Erythroblast (primary cell): Measurements from ENCODE around the gene LRRC4B.

Experiments
- DNase-seq, 2 experiments: peaks; one replicate each; lab custom pipeline; 2025; lab: John Stamatoyannopoulos, UW
- GATA1 ChIP-seq: IDR thresholded peaks from 2 replicates; pipeline ENCODE4 v1.6.1; 2011; ENCODE audit warnings: low read depth, mild to moderate bottlenecking, control low read depth, low read length, moderate library complexity
- POLR2A ChIP-seq: IDR thresholded peaks from 2 replicates; pipeline ENCODE4 v1.6.1; 2011; ENCODE audit warnings: mild to moderate bottlenecking, low read length

LRRC4B gene

DNA sequence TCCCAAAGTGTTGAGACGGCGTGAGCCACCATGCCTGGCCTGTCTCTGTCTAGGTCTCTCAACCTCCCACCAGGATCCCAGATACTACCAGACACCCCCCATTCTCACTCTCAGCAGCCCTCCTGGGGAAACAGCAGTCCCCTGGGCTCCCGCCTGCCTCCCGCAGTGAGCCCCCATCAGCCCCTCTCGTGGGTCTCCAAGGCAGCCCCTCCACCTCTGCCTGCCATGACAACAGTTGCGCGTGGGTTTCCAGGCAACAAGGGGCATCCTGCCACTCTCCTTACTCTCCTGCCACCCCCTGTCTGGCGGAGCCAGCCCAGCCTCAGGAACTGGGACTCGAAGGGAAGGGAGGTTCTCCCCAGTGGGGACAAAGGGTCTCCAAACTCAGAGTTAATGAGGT, 5.2 kb downstream of the LRRC4B start:
- no peak for TF ChIP-seq POLR2A
- TF ChIP-seq GATA1: no peak
- DNase-seq: no peak

DNA sequence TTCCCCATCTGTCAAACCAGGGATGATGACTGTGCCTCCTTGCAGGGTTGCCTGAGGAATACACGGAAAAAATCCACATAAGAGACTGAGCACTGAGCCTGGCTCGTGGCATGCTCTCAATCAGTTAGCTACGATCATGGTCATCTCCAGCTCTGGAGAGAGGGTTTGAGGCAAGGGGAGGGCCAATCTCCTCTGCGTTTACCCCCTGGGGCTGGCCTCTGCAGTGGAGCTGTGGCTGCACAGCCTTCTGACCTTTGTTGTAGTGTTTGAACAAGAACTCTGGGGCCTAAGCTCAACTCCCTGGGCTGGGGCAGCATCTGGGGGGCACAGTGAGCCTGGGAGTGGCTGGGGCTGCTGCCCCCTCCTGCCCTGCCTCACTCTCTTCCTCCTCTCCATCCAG, 5.9 kb downstream of the LRRC4B start:
- no peak for TF ChIP-seq GATA1
- TF ChIP-seq POLR2A: no peak
- DNase-seq: no peak

DNA sequence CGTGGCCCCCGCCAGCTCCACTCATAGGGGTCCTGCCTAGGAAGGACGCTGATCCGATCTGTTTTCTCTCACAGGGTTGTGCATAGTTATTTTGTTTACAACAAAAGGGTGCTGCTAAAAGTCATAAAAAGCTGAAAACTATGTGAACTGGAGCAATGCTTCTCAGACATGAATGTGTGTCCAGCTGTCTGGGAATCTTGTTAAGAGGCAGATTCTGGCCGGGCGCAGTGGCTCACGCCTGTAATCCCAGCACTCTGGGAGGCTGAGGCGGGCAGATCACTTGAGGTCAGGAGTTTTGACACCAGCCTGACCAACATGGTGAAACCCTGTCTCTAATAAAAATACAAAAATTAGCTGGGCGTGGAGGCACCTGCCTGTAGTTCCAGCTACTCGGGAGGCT, 8.6 kb downstream of the LRRC4B start:
- TF ChIP-seq GATA1: no peak
- TF ChIP-seq POLR2A: no peak
- DNase-seq: no peak

DNA sequence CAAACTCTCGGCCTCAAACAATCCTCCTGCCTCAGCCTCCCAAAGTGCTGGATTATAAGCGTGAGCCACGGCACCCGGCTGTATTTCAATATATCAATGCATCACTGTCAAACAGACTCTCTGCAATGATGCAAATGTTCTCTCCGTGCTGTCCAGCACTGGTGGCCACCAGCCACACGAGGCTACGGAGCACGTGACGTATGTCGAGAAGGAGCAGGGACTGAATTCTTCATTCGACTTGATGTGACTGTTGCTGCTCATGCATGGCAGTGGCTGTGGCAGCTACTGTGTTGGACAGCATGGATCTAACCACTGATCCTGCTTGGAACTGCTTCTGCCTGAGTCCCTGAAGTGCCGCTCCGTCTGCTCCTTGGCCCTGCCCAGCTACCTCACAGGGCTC, 9.8 kb downstream of the LRRC4B start:
- TF ChIP-seq GATA1: no peak
- no peak for TF ChIP-seq POLR2A
- no peak for DNase-seq

DNA sequence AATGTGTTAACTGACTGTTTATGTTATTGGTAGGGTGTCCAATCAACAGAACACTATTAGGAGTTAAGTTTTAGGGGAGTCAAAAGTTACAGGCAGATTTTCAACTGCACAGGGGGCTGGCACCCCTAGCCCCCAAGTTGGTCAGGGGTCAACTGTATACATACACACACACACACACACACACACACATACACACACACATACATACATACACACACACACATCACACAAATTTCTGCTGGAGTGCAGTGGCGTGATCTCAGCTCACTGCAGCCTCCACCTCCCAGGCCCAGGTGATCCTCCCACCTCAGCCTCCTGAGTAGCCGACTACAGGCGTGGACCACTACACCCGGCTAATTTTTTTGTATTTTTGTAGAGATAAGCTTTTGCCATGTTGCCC, 10.2 kb downstream of the LRRC4B start:
- DNase-seq: no peak

DNA sequence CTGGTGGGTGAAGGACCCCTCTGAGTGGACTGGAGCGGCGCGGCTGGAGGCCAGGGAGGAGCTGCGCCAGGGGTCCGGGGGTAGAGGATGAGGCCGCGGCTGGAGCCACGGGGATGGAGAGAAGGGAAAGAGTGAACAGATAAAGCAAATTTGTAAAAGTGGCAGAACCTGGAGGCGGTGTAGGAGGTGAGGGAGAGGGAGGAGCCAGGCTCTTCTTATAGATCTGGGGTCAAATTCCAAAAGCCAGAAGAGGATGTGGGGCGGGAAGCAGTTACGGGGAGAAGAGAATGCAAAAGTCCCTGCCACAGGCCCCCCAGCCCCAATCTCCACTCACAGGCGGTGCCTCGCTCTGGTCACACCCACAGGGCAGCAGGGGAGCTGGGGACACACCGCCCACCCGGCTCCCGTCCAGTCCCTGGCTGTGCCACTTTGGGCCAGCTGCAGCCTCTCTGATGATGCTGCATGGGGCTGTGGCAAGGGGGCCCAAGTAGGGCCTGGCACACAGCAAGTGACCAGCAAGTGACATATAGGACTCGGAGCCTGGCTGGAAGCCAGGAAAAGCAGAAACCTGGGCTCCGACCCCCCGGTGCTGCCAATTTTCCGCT, 11.1 kb downstream of the LRRC4B start:
- TF ChIP-seq GATA1: no peak
- TF ChIP-seq POLR2A: no peak
- DNase-seq: no peak

More for the DNA sequence above, 10.2 kb downstream of the LRRC4B start:
- TF ChIP-seq POLR2A (no peak), GATA1 (no peak)

DNA sequence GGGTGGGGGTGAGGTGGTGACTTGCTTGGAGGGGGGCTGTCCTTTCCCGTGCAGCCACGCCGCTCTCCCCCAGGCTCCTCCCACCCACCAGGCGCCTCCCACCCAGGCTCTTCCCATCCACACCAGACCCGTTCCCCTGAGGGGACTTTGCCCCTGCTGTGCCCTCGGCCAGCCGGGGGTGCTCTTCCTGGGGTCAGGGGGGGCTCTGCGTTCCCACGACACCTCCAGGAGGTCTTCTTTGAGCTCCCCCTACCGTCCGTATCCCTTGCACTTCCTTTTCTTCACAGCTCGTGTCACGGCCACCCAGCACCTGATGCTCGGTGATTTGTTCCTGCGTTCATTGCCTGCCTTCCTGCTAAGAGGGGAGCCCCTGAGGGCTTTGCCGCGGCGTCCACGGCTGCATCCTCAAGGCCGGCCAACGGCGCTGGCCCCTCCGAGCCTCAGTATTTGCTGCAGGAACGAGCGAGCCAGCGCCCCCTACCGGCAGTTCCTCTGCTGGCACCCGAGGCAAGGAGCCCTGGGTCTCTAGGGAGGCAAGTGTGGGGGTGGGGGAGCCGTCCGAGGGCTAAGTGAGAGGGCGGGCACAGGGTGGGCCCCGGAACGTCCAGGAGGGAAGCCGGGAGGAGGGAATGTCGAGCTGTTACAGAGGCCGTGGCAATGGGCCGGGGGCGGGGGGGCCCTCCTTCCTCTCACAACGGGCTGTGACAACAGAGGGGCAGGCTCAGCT, 11.8 kb downstream of the LRRC4B start:
- peak; percentile 69 to 81 for DNase-seq
- TF ChIP-seq GATA1 (no peak), POLR2A (no peak)

DNA sequence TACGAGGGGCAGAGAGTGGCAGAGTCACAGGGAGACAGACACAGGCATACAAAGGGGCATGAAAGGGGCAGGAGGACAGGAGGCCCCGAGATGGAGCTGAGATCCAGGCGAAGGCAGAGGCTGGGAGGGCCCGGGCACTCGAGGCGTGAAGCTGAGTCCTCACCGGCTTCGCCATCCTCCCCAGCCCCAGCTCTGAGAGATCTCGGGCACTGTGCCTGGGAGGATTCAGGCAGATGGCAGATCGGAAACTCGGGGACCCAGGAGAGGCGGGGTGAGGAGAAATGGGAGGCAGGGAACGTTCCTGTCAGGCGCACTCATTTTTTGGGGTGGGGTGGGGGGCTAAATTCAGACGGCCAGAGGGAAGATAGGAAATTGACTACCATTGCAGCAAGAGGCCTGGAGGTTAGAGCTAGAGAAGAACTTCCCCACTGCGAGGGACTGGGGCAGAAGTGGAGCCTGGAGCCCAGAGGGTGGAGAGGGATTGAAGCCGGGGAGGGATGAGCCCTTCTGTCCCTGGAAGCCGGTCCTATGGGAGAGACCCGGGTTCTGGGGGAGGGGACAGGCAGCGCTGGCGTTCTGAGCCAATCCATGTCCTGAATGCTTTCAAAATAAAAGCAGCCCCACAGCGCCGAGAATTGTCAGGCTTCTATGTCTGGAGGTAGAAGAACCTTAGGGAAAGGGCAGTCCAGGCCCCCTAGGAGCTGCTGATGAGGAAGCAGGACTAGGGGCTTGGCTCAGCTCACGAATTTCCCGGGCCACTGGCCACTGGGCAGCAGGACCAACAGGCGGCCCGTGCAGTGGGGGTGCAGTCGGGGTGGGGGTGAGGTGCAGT, 12.6 kb downstream of the LRRC4B start:
- no peak for DNase-seq
- TF ChIP-seq POLR2A (no peak), GATA1 (no peak)

DNA sequence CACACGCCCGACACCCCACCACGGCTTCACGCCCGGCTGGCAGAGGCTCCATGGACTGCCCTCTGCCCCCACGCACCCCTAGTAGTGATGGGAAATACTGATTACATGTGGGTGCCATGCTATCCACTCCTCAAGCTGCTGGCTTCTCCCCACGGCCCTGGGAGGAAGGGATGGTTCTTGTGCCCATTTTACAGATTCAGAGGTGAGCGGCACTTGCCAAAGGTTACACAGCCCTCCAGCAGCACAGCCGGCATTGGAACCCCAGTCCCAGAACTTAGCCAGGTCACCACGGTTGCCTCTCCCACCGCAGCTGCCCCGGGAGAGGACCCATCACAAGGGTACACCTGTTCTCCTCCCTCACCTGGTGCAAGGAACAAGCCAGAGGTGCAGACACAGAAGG, 13.2 kb downstream of the LRRC4B start:
- no peak for DNase-seq
- no peak for TF ChIP-seq GATA1
- no peak for TF ChIP-seq POLR2A

DNA sequence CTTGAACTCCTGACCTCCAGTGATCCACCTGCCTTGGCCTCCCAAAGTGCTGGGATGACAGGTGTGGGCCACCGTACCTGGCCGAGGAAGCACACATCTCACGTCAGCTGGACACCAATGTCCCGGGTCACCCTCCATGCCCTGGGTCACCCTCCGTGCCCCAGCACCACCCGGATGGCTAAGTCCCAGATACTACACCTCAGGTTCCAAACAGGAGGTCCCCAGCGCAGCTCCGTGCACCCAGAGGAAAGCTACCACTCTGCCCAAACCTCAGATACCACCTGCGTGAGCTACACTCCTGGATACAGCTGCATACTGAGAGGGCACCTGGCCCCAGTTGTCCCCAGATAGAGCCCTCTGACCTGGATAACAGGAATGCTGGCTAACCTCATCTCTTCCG, 14.0 kb downstream of the LRRC4B start:
- TF ChIP-seq GATA1 (no peak), POLR2A (no peak)
- DNase-seq: no peak

DNA sequence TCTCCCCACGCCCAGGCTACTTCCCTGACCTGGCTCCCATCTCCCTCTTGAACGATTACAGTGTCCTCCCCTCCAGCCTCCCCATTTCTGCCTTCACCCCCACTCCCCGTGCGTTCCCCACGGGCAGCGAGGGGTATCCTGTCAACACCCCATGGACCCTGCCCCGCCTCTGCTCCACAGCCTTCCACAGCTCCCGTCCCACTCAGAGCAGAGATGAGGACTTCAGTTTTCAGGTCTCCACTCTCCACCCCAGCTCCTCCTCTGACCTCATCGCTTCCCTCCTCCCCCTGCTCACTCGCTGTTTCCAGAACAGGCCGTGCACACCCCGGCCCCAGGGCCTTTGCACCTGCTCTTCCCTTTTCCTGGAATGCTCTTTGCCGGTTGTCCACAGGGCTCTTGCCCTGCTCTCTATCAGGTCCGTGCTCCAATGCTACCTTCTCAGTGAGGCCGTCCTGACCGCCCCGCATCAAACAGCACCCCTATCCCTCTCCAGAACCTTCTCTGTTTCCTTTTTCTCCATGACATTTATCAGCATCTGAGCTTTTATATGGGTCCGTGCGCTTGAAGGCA, 15.0 kb downstream of the LRRC4B start:
- TF ChIP-seq POLR2A (no peak), GATA1 (no peak)
- DNase-seq: no peak

DNA sequence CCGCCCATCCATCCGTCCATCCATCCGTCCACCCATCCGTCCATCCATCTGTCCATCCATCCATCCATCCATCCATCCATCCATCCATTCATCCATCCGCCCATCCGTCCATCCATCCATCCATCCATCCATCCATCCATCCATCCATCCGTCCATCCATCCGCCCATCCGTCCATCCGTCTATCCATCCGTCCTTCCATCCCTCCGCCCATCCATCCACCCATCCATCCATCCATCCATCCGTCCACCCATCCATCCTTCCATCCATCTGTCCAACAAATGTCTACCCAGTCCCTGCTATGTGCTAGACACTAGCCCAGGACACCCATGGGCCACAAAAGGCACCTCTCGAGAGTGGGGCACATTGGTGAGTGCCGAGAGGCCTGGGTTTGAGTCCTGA, 15.7 kb downstream of the LRRC4B start:
- TF ChIP-seq GATA1 (no peak), POLR2A (no peak)
- no peak for DNase-seq

DNA sequence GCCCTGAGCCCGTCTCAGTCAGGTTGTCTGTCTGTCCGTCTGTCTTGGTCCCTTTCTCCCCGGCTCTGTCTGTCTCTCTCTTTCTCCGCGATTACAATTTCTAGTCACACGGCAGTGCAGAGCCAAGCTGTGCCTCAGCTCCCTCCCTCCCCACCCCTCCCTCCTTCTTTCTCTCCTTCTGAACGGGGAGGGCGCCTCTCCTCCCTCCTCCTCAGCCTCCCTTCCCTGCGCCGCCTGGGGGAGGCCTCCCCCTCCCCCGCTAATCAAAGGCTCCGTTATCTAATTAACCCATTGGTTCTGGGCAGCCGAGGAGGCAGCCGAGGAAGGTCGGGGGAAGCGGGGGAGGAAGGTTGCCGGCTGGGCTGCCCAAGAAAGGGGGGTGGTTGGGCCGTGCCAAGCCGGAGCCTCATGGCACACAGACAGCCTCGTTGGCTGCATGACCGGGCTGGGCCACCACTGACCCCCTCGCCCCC, 16.5 kb downstream of the LRRC4B start:
- no peak for DNase-seq
- no peak for TF ChIP-seq GATA1
- TF ChIP-seq POLR2A: no peak
